CD4-positive, alpha-beta T cell treated with Interleukin-4 for 4 hours (primary cell): Measurements from ENCODE around the gene GCNA.
A peak's percentile ranks its signal among the peaks of the same experiment; 100 is the strongest.
"Not testable (repeated sequence)": the region's sequence is repeated elsewhere in the genome, so short reads cannot be mapped to it uniquely, and the experiment has no call there.

ENCODE experiments used
- DNase-seq: peaks from one replicate; pipeline ENCODE4 v3.0.0-alpha.2; 2020

GCNA gene

GRCh38 chrX:71617742-71618141, 39.5 kb downstream of the GCNA start:
- DNase-seq = no peak

GRCh38 chrX:71618303-71618721, 40.1 kb downstream of the GCNA start, which contains the start of gene CXCR3:
CXCR3 (minus strand) TSS chrX:71618511; CDS start chrX:71618449, 62 bp downstream.
- peak; percentile 69 for DNase-seq

DNA sequence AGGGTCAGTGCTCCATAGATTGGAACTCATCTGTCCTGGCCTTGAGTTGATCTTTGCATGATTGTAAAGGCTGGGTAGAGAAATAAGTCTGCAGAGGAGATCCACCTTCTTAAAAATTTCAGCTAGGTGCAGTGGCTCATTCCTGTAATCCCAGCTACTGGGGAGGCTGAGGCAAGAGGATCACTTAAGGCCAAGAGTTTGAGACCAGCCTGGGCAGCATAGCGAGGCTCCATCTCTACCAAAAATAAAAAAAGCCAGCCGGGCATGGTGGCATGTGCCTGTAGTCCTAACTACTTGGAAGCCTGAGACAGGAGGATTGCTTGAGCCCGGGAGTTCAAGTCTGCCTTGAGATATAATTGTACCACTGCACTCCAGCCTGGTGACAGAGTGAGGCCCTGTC, 40.5 kb downstream of the GCNA start:
- DNase-seq = no peak

- DNase-seq = peak; percentile 66
These were observed 41.0 kb downstream of the GCNA start for GRCh38 chrX:71619193-71619592.

DNA sequence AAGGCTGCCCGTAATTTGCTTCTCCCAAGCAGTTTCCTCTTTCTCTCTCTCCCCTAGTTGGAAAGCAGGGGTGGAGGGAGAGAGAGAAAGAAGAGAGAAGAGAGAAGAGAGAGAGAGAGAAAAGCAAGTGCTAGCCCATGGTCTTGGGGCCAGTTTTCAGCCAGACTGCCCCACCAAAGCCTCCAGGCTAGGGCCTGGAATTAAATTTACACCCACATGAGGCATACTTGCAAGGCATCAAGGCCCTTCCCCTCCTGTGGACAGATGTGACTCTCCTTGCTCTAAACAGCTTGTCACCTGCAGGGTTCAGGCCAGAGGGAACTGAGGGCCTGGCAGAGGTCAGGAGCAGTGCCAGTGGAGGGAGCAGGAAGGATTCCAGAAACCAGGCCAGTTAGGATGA, 41.7 kb downstream of the GCNA start:
- DNase-seq = no peak

DNA sequence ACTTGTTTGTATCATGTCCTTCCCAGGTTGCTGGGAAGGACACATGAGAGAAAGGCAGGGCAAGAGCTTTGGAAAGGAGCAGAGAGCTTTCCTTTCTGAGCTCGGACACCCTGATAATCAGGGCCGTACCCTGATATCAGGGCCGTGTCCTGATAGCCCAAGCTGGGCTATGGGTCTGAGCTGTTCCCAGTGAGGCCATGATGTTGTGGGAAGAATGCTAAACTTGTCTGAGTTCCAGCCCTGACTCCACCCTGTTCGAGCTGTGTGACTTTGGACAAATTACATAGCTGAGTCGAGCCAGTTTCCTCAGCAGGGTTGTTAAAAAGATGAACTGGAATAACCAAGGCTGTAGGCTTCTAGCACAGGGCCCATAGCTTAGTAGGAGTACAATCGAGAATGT, 43.4 kb downstream of the GCNA start:
- no peak for DNase-seq

DNA sequence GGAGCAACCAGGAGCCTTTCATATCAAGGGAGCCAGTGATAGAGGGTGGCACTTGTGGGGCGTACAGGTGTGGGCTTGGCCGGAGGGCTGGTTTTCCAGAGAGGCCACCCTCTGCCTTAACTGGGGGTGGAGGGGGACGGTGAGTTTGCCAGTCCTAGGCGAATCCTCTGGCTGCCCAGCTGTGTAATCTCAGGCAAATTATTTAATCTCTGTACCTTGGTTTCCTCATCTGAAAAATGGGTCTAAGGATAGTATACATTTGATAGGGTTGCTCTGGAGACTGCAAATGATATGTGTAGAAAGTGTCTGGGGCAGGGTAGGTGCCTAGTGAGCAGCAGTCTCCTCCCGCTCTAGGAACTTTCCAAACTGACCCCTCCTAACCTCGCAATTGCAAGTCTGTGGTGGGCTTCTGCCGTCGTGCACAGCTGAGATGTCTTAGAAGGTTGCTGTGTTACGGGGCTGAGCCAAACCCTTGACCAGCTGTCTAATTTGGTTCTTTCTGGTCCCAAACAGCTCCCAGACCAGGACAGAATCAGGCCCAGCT, 43.9 kb downstream of the GCNA start:
- DNase-seq = no peak

GRCh38 chrX:71622576-71623450, 44.6 kb downstream of the GCNA start:
- DNase-seq = peak; percentile 86

GRCh38 chrX:71623714-71624113, 45.5 kb downstream of the GCNA start:
- no peak for DNase-seq

DNA sequence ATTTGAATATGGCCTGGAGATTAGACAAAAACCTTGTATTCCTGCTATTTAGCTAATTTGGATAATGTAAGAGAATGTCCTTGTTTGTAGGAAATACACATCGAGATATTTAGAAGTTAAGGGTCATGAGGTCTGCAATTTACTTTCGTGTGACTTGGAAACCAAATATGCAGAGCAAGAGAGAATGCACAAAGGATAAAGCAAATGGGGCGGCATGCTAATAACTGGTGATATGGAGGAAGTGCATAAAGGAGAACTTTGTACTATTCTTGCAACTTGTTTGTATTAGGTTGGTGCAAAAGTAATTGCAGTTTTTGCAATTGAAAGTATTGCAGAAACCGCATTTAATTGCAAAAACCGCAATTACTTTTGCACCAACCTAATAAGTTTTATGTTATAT, 47.2 kb downstream of the GCNA start:
- DNase-seq = no peak

- DNase-seq = no peak
These were observed 48.3 kb downstream of the GCNA start for GRCh38 chrX:71626576-71626975.

GRCh38 chrX:71627588-71628404, 49.6 kb downstream of the GCNA start:
- DNase-seq = no peak

GRCh38 chrX:71629467-71629866, 51.2 kb downstream of the GCNA start:
- no peak for DNase-seq

GRCh38 chrX:71632923-71633657, 54.9 kb downstream of the GCNA start:
- no peak for DNase-seq

- no peak for DNase-seq
These were observed 56.1 kb downstream of the GCNA start for GRCh38 chrX:71634366-71634765.

- no peak for DNase-seq
These were observed 58.4 kb downstream of the GCNA start for GRCh38 chrX:71636438-71637252.

DNA sequence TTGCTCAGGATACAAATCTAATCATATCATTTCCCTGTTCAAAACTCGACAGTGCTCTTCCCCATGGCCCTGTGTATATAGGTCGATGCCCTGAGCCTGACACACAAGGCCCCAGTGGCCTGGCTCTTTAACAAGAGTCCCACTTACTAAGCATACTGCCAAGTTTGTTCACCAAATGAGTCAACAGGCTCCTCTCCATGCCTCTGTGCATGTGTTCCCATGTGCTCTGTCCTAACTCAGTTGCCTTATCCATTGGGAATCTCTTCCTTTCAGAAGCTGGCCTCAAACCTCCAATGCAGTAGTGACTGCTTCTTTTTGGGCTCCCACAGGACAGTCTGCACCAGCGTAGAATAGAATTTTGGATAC, 59.0 kb downstream of the GCNA start:
- no peak for DNase-seq

DNA sequence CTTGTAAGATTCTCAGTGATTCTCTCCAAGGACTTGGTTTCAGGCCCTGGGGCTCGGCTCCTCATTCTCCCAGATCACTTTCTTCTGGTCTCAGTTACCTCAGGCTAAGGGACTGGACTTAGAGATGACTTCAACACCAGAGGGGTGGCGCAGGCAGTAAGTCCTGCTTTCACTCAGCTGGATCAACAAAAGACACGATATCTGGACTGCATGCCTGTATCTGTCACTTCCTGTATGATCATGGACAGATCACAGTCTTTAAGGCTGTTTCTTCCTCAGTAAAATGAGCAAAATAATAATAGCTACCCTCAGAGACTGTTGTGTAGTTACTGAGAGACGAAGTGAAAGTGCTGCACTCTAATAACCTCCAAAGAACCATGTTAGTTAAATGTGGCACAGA, 59.6 kb downstream of the GCNA start:
- no peak for DNase-seq

- DNase-seq = no peak
These were observed 60.2 kb downstream of the GCNA start for GRCh38 chrX:71638409-71638808.

DNA sequence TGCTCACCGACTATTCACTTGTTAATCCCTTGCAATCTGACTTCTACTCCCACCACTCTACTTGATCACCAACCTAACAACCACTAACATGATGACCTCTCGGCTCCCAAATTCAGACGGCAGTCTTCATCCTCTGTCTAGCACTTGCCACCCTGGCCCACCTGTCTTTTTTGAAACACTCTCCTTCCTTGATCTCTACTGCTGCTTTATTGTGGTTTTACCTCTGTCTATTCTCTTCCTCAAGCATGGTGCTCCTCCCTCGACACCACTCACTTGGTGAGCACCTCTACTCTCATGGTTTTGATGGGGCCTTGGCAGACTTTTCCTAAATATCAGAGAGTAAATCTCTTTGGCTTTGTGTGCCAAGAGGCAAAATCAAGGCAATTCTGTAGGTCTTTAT, 61.8 kb downstream of the GCNA start:
- DNase-seq = no peak

DNA sequence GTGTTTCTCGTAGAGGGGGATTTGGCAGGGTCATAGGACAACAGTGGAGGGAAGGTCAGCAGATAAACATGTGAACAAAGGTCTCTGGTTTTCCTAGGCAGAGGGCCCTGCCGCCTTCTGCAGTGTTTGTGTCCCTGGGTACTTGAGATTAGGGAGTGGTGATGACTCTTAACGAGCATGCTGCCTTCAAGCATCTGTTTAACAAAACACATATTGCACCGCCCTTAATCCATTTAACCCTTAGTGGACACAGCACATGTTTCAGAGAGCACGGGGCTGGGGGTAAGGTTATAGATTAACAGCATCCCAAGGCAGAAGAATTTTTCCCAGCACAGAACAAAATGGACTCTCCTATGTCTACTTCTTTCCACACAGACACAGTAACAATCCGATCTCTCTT, 66.2 kb downstream of the GCNA start:
- not testable (repeated sequence) for DNase-seq

DNA sequence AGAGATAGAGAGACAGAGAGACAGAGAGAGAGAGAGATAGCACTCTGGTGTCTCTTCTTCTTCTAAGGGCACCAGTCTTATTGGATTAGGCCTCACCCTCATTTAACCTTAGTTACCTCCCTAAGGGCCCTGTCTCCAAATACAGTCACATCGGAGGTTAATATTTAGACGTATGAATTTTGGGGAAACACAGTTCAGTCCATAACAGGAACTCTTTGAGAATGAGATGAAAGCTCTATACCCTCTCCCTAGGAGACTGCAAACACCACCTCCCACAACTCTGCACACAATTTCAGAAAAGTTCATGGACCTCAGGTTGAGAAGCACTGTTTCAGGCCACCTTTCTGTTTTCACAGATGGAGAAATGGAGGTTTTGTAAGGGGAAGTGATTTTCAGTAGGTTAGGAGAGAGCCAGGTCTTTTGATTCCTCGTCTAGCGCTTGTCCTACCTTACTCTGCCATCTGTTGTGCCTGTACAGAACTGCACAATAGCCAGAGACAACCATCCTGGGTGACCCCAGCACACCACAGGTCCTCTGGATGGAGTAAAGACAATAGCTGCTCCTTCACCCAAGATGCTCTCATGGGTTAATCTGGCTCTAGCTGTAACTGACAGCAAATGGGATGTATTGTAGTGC, 72.2 kb downstream of the GCNA start:
- DNase-seq = peak; percentile 41
